CD4-positive, alpha-beta T cell treated with Interleukin-10 for 1 hour (primary cell): ENCODE measurements around the gene SEM1.
"Not testable (repeated sequence)": the region's sequence is repeated elsewhere in the genome, so short reads cannot be mapped to it uniquely, and the experiment has no call there.

Experiments used
- DNase-seq: peaks from one replicate; pipeline ENCODE4 v3.0.0-alpha.2; 2020

The SEM1 gene

GRCh38 chr7:96709381-96710228 is at the start of gene SEM1:
Gene SEM1 (minus strand): TSS chr7:96709846. CDS start chr7:96709763, 83 bp downstream.
- peak; percentile 69 for DNase-seq

GRCh38 chr7:96757880-96758279 is 48.2 kb upstream of the SEM1 start:
- DNase-seq: not testable (repeated sequence)

GRCh38 chr7:96747418-96747940 is 37.8 kb upstream of the SEM1 start:
- DNase-seq: no peak

- no peak for DNase-seq
Observed at GRCh38 chr7:96740130-96740529, 30.5 kb upstream of the SEM1 start.

GRCh38 chr7:96739609-96740008 is 30.0 kb upstream of the SEM1 start:
- DNase-seq: no peak

- no peak for DNase-seq
Observed at GRCh38 chr7:96739167-96739566, 29.5 kb upstream of the SEM1 start.

- DNase-seq: no peak
Observed at GRCh38 chr7:96738705-96739104, 29.1 kb upstream of the SEM1 start.

- DNase-seq: no peak
Observed at GRCh38 chr7:96737545-96738050, 28.0 kb upstream of the SEM1 start.

GRCh38 chr7:96734343-96734742 is 24.7 kb upstream of the SEM1 start:
- no peak for DNase-seq

- DNase-seq: no peak
Observed at GRCh38 chr7:96729820-96730219, 20.2 kb upstream of the SEM1 start.

GRCh38 chr7:96728139-96728538 is 18.5 kb upstream of the SEM1 start:
- no peak for DNase-seq

GRCh38 chr7:96727534-96728088 is 18.0 kb upstream of the SEM1 start:
- no peak for DNase-seq

- no peak for DNase-seq
Observed at GRCh38 chr7:96723622-96724021, 14.0 kb upstream of the SEM1 start.

- not testable (repeated sequence) for DNase-seq
Observed at GRCh38 chr7:96722928-96723327, 13.3 kb upstream of the SEM1 start.

GRCh38 chr7:96720843-96721242 is 11.2 kb upstream of the SEM1 start:
- no peak for DNase-seq

- DNase-seq: no peak
Observed at GRCh38 chr7:96719164-96719563, 9.5 kb upstream of the SEM1 start.

GRCh38 chr7:96718107-96719003 is 8.7 kb upstream of the SEM1 start:
- DNase-seq: no peak

- DNase-seq: no peak
Observed at GRCh38 chr7:96713037-96713436, 3.4 kb upstream of the SEM1 start.

GRCh38 chr7:96710544-96710943 is 898 bp upstream of the SEM1 start:
- DNase-seq: no peak

GRCh38 chr7:96708872-96709271 is 774 bp downstream of the SEM1 start:
- no peak for DNase-seq

GRCh38 chr7:96707901-96708774 is 1.5 kb downstream of the SEM1 start:
- no peak for DNase-seq

- DNase-seq: no peak
Observed at GRCh38 chr7:96701258-96701657, 8.4 kb downstream of the SEM1 start.
